Vagina (tissue), 2 donors: ENCODE results near the gene MYO1C. TPM values are rescaled to one million over a fixed set of nuclear protein-coding genes. Genes with fewer than 3 reads are reported as not detected.

Experiments
- DNase-seq, 2 donors: peaks; one replicate each; pipeline ENCODE4 v3.0.0-alpha.2; 2017; ENCODE audit errors: extremely low spot score in 2 of 2
- H3K27ac ChIP-seq: fragments of 200-600 bp; sonication (generic); one replicate; pipeline ENCODE4 v1.5.1; 2019
- H3K27me3 ChIP-seq: fragments of 200-600 bp; sonication (generic); one replicate; pipeline ENCODE4 v1.5.1; 2019
- H3K36me3 ChIP-seq, 2 donors: fragments of 200-600 bp; sonication (generic); one replicate each; pipeline ENCODE4 v1.5.1; 2017 to 2019
- H3K4me1 ChIP-seq: fragments of 200-600 bp; sonication (generic); one replicate; pipeline ENCODE4 v1.5.1; 2019
- H3K4me3 ChIP-seq, 2 donors: fragments of 200-600 bp; sonication (generic); 1 replicate in 1 of 2; 2 replicates in 1 of 2; pipeline ENCODE4 v1.5.1; 2016 to 2019
- H3K9me3 ChIP-seq: fragments of 200-600 bp; sonication (generic); one replicate; pipeline ENCODE4 v1.5.1; 2019
- POLR2A ChIP-seq, 2 donors: fragments of 450-650 bp; IDR thresholded peaks; one replicate each; pipeline ENCODE4 v1.6.1; 2017; ENCODE audit warnings: antibody characterized with exemption in 2 of 2, mild to moderate bottlenecking in 2 of 2, moderate library complexity in 2 of 2
- POLR2AphosphoS5 ChIP-seq, 2 donors: sonication (generic); formaldehyde crosslinking; IDR thresholded peaks; one replicate each; pipeline ENCODE4 v1.9.0; 2017; ENCODE audit warnings: antibody characterized with exemption in 2 of 2, mild to moderate bottlenecking in 2 of 2, low read depth in 1 of 2; ENCODE audit not compliant: insufficient read depth in 1 of 2
- intact Hi-C: fragments of 100-400 bp; cut with DNase I; formaldehyde crosslinking; loops from one replicate; pipeline ENCODE4 v1.15.1; 2023
- total RNA-seq: library from RNA; depleted of rRNA; stranded (reverse); fragments of >200 nt; gene quantifications from one replicate; pipeline ENCODE4 v1.2.3, GENCODE V29; 2016
- TF ChIP-seq, protein P1 (sequence below), 3 experiments: fragments of 450-650 bp in 2 of 3; fragments of 200-600 bp in 1 of 3; sonication (generic) in 1 of 3; IDR thresholded peaks; one replicate each; pipeline ENCODE4 v1.5.1; 2017 to 2019; ENCODE audit warnings: antibody characterized with exemption in 3 of 3, mild to moderate bottlenecking in 2 of 3, moderate library complexity in 2 of 3

Gene MYO1C
- total RNA-seq, 1 donor from 2014 or later, result 118 TPM

DNA sequence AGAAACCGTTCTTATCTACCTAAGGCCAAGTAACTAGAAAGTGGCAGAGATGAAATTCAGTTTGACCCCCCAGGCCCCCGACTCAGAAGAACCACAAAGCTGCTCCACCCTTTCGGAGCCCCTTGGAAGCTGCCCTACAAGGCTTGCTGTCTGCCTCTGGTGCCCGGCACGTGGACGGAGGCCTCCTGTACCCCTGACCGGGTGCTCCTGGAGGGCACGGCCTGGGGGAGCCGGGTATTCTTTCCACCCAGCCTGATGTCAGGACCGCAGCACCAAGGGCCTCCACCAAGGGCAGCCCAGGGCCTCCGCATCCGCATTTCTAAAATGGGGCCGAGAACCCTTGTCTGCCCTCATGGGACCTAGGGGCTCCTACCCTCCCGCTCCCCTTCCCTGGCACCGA lies 21.0 kb downstream of the MYO1C start:
- DNase-seq, result no peak
- no peak overlapping the region for H3K4me3 ChIP-seq
- no peaks in the 10 kb centered on the region for H3K27me3 ChIP-seq
- H3K27ac ChIP-seq, result no peak overlapping the region
- intact Hi-C loops, result no loop called here
- H3K4me1 ChIP-seq, result no peaks in the 10 kb centered on the region
- no peaks in the 10 kb centered on the region for H3K9me3 ChIP-seq
- H3K36me3 ChIP-seq, result peaks cover 0 to 75% of the 10 kb centered on the region in 2 donors
- no peak for TF ChIP-seq POLR2A (IDR thresholded peaks at IDR 0.05)
- TF ChIP-seq POLR2AphosphoS5 (IDR thresholded peaks at IDR 0.05; ENCODE audit: insufficient read depth in 1 of 2, low read depth in 1 of 2), result no peak

DNA sequence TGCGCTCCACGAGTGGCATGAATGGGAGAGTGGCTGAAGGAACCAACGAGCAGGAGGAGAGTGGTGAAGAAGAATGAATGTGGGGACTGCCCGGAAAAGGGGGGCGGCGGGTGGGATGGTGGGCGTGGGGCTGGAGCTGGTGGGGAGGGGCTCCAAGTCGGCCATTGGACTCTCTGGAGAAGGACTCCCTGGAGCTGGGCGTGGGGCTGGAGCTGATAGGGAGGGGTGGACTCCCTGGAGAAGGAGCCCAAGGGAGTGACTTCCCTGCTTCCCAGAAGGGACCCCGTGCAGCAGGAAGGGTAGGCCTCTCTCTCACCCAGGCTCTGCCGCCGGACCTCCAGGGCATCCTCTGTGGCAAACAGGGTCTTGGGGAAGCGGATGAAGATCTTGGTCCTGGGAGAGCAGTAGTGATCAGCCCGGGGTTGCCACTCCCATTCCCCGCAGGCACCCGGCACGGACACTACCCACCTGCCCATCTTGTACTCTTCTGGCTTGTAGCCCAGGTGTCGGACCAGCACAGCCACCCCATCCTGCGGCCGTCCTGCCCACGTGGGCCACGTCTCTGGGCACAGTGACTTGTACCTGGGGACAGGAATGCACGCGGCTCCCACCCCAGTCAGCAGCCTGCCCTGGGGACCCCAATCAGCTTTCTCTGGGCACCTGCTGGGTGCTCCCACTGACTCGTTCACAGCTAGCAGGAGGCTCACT lies 21.6 kb downstream of the MYO1C start:
- no peaks in the 10 kb centered on the region for H3K4me1 ChIP-seq
- peak in 1 of 2 donors; percentile 85 for DNase-seq
- H3K27me3 ChIP-seq, result no peaks in the 10 kb centered on the region
- peaks cover 0 to 71% of the 10 kb centered on the region in 2 donors for H3K36me3 ChIP-seq
- H3K27ac ChIP-seq, result no peak overlapping the region
- TF ChIP-seq, protein P1, sequence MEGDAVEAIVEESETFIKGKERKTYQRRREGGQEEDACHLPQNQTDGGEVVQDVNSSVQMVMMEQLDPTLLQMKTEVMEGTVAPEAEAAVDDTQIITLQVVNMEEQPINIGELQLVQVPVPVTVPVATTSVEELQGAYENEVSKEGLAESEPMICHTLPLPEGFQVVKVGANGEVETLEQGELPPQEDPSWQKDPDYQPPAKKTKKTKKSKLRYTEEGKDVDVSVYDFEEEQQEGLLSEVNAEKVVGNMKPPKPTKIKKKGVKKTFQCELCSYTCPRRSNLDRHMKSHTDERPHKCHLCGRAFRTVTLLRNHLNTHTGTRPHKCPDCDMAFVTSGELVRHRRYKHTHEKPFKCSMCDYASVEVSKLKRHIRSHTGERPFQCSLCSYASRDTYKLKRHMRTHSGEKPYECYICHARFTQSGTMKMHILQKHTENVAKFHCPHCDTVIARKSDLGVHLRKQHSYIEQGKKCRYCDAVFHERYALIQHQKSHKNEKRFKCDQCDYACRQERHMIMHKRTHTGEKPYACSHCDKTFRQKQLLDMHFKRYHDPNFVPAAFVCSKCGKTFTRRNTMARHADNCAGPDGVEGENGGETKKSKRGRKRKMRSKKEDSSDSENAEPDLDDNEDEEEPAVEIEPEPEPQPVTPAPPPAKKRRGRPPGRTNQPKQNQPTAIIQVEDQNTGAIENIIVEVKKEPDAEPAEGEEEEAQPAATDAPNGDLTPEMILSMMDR (IDR thresholded peaks at IDR 0.05), result no peak
- TF ChIP-seq POLR2AphosphoS5 (IDR thresholded peaks at IDR 0.05; ENCODE audit: insufficient read depth in 1 of 2, low read depth in 1 of 2) (no peak), POLR2A (IDR thresholded peaks at IDR 0.05) (no peak)
- H3K9me3 ChIP-seq, result no peaks in the 10 kb centered on the region
- intact Hi-C loops, result no loop called here
- no peak overlapping the region for H3K4me3 ChIP-seq

DNA sequence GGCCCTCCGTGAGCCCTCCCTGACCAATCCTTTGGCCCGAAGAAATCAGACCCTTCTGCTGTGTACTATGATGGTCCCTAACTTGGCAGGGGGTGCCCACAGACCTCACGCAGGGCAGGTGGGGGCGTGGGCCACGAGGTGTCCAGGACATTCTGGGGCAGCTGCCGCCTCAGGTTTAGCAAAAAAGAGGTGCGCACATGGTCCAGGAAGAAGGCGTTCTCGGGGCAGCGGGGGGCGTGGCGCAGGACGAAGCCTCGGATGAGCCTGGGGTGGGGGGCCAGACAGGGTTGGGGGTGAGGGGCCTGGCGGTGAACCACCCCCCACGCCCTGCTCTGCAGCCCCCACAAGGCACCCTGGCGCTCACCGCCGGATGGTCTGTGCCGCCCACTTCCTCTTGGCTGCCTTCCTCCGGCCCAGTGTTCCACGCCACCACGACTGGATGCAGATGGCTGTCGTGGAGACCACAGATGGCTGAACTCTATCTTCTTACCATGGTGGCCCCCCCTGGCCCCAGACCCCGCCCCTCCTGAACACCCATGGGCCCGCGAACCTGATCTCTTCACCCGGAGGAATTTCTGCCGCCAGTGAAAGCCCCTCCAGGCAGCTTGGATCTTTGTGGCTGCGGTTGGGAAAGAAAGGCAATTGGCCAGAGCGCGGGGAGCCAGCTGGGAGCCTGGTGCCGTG lies 22.3 kb downstream of the MYO1C start:
- no peak overlapping the region for H3K27ac ChIP-seq
- H3K9me3 ChIP-seq, result no peaks in the 10 kb centered on the region
- intact Hi-C loops, result no loop called here
- no peak overlapping the region for H3K4me3 ChIP-seq
- H3K27me3 ChIP-seq, result no peaks in the 10 kb centered on the region
- TF ChIP-seq POLR2AphosphoS5 (IDR thresholded peaks at IDR 0.05; ENCODE audit: insufficient read depth in 1 of 2, low read depth in 1 of 2) (no peak), POLR2A (IDR thresholded peaks at IDR 0.05) (no peak)
- peaks cover 0 to 64% of the 10 kb centered on the region in 2 donors for H3K36me3 ChIP-seq
- no peak for DNase-seq
- H3K4me1 ChIP-seq, result no peaks in the 10 kb centered on the region

DNA sequence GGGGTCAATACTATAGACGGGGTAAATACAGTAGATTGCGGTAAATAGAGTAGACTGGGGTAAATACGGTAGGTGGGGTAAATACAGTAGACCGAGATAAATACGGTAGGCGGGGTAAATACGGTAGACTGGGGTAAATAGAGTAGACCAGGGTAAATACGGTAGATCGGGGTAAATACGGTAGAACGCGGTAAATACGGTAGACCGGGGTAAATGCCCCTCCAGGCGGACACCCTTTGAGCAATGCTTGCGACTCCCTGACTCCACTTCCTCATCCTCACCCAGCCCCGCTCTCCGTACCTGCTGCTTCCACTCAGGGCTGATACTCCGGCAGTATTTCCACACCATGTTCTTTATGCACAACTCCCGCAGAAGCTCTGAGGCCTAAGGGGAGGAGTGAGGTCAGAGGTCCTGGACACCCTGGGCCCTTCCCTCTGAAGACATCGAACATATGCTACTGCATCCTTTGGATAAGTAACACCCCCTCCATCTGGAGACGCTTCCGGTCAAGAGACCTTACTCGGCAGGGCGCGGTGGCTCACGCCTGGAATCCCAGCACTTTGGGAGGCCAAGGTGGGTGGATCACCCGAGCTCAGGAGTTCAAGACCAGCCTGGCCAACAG lies 23.1 kb downstream of the MYO1C start:
- Histone ChIP-seq H3K27me3 (no peaks in the 10 kb centered on the region), H3K4me3 (no peak overlapping the region), H3K4me1 (no peaks in the 10 kb centered on the region), H3K27ac (no peak overlapping the region), H3K9me3 (no peaks in the 10 kb centered on the region), H3K36me3 (peaks cover 0 to 61% of the 10 kb centered on the region in 2 donors)
- TF ChIP-seq POLR2A (IDR thresholded peaks at IDR 0.05), result no peak
- TF ChIP-seq, protein P1 (IDR thresholded peaks at IDR 0.05), result no peak
- no peak for TF ChIP-seq POLR2AphosphoS5 (IDR thresholded peaks at IDR 0.05; ENCODE audit: insufficient read depth in 1 of 2, low read depth in 1 of 2)
- no peak for DNase-seq
- intact Hi-C loops, result no loop called here

DNA sequence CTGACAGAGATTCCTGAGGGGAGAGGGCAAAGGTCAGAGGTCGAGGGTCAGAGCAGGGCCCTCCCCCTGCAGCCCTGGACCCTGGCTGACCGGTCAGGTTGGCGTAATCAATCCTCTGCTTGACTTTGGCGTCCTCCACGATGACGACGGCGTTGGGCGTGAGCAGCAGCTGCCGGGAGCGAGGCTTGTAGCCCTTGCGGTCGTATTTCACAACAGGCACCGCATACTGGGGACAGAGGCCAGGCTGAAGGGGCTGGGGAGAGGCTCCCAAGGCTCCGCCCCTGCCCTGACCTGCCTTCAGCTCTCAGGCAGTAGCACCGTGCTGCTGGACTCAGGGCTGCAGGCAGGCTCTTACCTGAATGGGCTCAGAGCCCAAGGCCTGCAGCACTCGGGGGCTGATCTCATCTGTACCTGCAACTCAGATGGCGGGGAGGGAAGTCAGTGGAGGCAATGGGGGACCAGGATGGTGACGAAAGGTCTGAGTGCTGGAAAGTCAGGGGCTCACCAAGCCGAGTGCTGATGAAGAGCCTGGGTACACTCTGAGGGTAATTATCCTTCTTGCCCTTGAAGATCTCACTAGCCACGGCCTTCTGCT lies 24.5 kb downstream of the MYO1C start:
- TF ChIP-seq, protein P1 (IDR thresholded peaks at IDR 0.05), result no peak
- peak in 1 of 2 donors; percentile 50 for TF ChIP-seq POLR2AphosphoS5 (IDR thresholded peaks at IDR 0.05; ENCODE audit: insufficient read depth in 1 of 2, low read depth in 1 of 2)
- peaks cover 0 to 58% of the 10 kb centered on the region in 2 donors for H3K36me3 ChIP-seq
- intact Hi-C loops, result no loop called here
- H3K27ac ChIP-seq, result no peak overlapping the region
- peak in 1 of 2 donors; percentile 94 for DNase-seq
- H3K9me3 ChIP-seq, result no peaks in the 10 kb centered on the region
- no peaks in the 10 kb centered on the region for H3K4me1 ChIP-seq
- H3K27me3 ChIP-seq, result no peaks in the 10 kb centered on the region
- no peak overlapping the region for H3K4me3 ChIP-seq
